Fibroblast of the aortic adventitia (primary cell): ENCODE results near the gene NYAP1. TPM values are rescaled to one million over a fixed set of nuclear protein-coding genes. Genes with fewer than 3 reads are reported as not detected.

Experiments used
- DNase-seq: peaks from one replicate; pipeline ENCODE4 v3.0.0-alpha.2; 2010; ENCODE audit warnings: low read depth
- H3K4me3 ChIP-seq: 2 replicates; pipeline ENCODE4 v1.5.1; 2011; ENCODE audit warnings: low read depth, mild to moderate bottlenecking, control low read depth, low read length, moderate library complexity
- total RNA-seq: library from RNA; depleted of rRNA; stranded (reverse); fragments of >200 nt; gene quantifications from 2 replicates; pipeline ENCODE4 v1.2.3, GENCODE V29; 2012; ENCODE audit warnings: low replicate concordance
- TF ChIP-seq, protein P1 (sequence below): IDR thresholded peaks from 2 replicates; pipeline ENCODE4 v1.5.1; 2011; ENCODE audit warnings: mild to moderate bottlenecking, low read length, control low read depth, inconsistent platforms; ENCODE audit not compliant: insufficient read depth

NYAP1 gene
- total RNA-seq, 1 donor, result 0.81 TPM

DNA sequence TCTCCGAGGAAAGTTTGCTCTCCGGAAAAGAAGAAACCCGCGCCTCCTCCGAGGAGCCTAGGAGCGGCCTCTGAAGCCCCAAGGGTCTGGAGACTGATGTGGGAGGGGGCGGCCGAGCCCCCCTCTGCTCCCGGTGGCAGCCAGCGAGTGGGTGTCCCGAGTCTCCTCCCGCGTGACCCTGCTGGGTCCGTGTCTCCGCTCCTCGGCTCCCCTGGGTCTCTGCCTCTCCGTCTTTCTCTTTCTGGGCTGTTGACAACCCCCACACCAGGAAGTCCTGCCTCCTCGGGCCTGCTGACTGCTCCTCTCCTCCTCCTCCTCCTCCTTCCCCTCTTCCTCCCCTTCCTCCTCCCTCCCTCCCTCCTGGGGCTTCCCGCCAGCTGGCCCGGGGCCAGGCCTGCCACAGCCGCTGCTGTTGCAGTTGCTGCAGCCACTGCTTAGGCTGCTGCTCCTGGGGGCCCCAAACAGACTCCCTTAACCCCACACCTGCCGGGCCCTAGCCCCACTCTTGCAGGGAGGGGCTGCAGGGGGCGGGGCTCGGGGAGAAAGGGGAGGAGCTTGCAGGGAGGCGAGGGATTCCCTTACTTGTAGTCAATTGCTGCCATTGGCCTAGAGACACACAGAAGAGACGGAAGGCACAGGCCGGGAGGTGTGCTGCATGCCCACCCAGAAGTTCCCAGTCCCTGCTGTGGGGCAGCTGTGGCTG lies 4.6 kb upstream of the NYAP1 start, which contains the start of gene TSC22D4:
TSC22D4 (minus strand) TSS at position 257 of the 703 bp plus-strand sequence. CDS start 1,176 bp downstream, outside the sequence.
- DNase-seq, result peak; percentile 93
- H3K4me3 ChIP-seq, result peak within 1 kb of the TSS; percentile 93
- TF ChIP-seq, protein P1, sequence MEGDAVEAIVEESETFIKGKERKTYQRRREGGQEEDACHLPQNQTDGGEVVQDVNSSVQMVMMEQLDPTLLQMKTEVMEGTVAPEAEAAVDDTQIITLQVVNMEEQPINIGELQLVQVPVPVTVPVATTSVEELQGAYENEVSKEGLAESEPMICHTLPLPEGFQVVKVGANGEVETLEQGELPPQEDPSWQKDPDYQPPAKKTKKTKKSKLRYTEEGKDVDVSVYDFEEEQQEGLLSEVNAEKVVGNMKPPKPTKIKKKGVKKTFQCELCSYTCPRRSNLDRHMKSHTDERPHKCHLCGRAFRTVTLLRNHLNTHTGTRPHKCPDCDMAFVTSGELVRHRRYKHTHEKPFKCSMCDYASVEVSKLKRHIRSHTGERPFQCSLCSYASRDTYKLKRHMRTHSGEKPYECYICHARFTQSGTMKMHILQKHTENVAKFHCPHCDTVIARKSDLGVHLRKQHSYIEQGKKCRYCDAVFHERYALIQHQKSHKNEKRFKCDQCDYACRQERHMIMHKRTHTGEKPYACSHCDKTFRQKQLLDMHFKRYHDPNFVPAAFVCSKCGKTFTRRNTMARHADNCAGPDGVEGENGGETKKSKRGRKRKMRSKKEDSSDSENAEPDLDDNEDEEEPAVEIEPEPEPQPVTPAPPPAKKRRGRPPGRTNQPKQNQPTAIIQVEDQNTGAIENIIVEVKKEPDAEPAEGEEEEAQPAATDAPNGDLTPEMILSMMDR, result no peak

DNA sequence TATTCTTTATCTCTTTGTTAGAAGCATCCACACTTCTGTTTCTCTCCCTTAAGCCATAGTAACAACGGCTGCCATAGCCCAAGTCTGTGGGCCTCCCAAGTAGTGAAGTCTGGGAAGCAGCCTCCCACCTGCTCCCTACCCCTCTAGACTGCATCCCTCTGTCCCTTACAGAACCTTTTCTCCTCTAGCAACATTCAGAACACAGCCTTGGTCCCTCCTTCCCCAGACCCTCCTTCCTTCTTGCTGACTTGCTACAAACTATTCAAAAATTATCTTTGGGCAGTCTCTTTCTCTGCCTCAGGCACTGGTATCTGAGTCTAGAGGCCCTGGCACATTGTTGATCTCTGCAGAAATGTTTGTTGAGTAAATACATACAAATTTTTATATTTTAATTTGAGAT lies 2.3 kb upstream of the NYAP1 start:
- TF ChIP-seq, protein P1, result no peak
- no peak overlapping the region for H3K4me3 ChIP-seq
- no peak for DNase-seq

DNA sequence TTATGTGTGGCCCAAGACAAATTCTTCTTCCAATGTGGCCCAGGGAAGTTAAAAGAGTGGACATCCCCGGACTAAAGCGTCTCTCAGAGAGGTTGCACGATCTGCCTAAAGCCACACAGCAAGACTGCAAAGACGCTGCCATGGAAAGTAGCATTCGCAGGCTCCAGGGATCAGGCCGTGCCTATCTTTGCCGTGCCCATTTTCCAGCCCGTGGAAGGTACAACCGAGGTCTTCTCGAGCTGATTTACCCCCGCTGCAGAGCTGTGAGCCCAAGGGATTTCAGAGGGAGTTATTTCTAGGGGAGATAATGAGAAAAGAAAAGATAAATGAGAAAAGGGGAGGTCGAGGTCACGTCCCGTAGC lies 1.0 kb upstream of the NYAP1 start:
- no peak for DNase-seq
- peak overlapping the region; percentile 66 for H3K4me3 ChIP-seq
- TF ChIP-seq, protein P1, result no peak

DNA sequence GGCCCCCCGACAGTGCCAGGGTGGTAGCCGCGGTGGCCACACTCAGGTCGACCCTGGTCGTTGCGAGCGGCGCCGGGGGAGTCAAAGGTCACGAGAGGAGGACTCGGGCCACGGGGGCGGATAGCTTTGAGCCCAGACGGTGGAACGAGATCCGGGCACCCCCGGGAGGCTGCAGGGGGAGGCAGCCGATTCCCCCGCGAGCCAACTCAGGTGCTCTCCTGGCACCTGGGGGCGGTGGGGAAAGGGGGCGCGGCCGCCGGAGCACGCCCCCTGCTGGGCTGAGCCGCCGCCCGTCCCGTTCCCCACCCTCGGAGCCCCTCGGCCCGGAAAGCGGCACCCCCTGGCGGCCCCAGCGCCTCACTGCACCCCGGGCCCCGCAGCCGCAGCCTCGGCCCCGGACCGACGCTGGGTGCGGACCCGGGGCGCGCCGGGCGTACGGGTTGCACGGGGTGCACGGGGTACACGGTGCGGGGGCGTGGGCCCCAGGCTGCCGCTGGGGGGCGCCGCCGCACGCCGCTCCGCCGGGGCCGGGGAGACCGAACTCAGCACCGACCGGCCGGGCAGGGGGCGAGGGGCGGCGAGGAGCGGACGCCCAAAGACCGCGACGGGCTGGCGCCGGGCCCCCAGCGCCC lies 521 bp upstream of the NYAP1 start:
- TF ChIP-seq, protein P1, result peak; percentile 57
- DNase-seq, result peak; percentile 35
- peak overlapping the region; percentile 66 for H3K4me3 ChIP-seq

DNA sequence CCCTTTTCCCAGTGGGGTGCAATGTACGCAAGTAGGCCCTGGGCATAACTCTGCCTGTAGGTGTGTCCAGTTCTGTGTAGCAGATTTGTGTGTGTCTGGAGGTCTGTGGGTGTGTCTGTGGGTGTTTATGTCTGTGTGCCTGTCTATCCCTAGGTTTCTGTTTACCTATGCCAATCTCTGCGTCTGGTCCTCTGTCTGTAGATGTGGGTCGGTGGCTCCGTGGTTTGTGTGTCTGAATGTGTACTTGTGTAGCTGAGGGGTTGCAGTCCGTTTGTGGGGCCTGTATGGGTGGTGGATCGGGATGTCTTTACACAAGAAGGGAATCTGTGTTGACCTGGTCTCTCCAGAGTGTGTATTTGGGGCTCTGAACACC lies 932 bp downstream of the NYAP1 start:
- peak overlapping the region; percentile 66 for H3K4me3 ChIP-seq
- TF ChIP-seq, protein P1, result no peak
- no peak for DNase-seq

DNA sequence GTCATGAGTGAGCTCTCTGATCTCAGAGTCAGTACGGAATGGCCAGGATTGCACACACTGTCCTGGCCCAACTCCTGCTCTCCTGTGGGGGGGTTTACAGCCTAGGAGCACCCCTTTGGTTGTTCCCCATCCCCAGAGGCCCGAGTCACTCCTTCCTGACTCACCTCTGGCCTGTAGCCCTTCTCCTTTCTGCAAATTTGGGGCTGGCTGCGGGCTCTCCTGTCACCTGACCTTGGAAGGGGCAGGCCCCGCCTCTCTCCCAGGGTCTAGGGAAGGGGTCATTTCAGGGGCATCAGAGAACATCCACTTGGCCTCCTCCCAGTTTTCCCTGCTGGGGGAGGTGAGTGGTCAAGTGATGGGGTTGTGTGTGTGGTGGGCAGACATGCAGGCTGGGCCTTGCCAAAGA lies 1.7 kb downstream of the NYAP1 start:
- TF ChIP-seq, protein P1, result no peak
- H3K4me3 ChIP-seq, result no peak overlapping the region
- DNase-seq, result no peak
